ENCODE data around the gene UNC5C. TPM values are rescaled to one million over a fixed set of nuclear protein-coding genes. Genes with fewer than 3 reads are reported as not detected.

UNC5C gene
- total and polyA plus RNA-seq, 5 donors from 2014 or later: 0.01 to 0.13 TPM; not detected in 3

GRCh38 chr4:95256108-95256835, 292.5 kb downstream of the UNC5C start:
- no peak overlapping the region for H3K27ac ChIP-seq (ENCODE audit: insufficient read depth, low read length, poor library complexity, severe bottlenecking)
- Mint-ChIP-seq H3K4me3 (no peak overlapping the region), H3K36me3 (no peaks in the 10 kb centered on the region), H3K27me3 (no peaks in the 10 kb centered on the region), H3K27ac (no peak overlapping the region), H3K9me3 (peaks cover 0 to 3% (median 0%) of the 10 kb centered on the region in 7 donors), H3K4me1 (no peaks in the 10 kb centered on the region)
- no peaks in the 10 kb centered on the region for H3K27me3 ChIP-seq (ENCODE audit: control insufficient read depth, insufficient read depth, low read length)
- H3K36me3 ChIP-seq (ENCODE audit: control insufficient read depth, insufficient read depth, low read length): no peaks in the 10 kb centered on the region
- H3K4me3 ChIP-seq (ENCODE audit: low read depth, low read length): no peak overlapping the region
- no peak for ATAC-seq (ENCODE audit: low read depth in 2 of 2)
- no peaks in the 10 kb centered on the region for H3K9me3 ChIP-seq (ENCODE audit: control insufficient read depth in 2 of 2, low read length in 2 of 2)
- DNase-seq: no peak
- no peaks in the 10 kb centered on the region for H3K4me1 ChIP-seq (ENCODE audit: control insufficient read depth, insufficient read depth, low read length, poor library complexity, severe bottlenecking)

DNA sequence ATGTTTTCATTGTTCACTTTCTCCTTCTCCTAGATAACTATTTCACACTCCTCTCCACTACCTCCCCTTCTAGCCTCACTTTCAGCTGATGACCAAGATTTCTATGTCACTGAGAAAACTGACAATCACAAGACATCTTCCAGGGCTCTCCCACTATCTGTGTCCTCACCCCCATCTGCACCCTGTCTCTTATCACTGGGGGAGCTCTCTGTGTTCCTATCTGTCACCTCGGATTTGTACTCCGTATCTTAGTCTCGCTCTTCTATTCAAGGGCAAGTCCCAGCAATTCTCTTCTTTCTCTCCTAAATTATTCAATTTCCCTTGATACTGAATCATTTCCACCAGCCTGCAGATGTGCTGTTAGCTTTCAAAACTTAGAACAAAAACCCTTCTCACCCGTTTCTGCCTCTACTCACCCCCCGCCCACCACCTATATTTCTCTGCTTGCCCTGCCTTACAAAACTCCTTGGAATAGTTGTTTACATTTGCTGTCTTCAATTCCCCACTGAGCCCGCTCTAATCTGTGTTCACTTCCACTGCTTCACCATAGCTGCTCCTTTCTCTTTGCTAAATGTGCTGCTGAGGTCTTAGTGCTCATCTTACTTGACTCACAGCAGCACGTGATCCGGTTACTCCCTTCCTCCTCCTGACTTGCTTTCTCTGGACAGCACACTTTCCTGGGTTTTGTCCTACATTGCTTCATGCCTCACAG, 293.2 kb downstream of the UNC5C start:
- H3K4me1 ChIP-seq (ENCODE audit: control insufficient read depth, insufficient read depth, low read length, poor library complexity, severe bottlenecking): no peaks in the 10 kb centered on the region
- no peak overlapping the region for H3K27ac ChIP-seq (ENCODE audit: insufficient read depth, low read length, poor library complexity, severe bottlenecking)
- no peaks in the 10 kb centered on the region for H3K27me3 ChIP-seq (ENCODE audit: control insufficient read depth, insufficient read depth, low read length)
- H3K36me3 ChIP-seq (ENCODE audit: control insufficient read depth, insufficient read depth, low read length): no peaks in the 10 kb centered on the region
- Mint-ChIP-seq H3K4me1 (no peaks in the 10 kb centered on the region), H3K4me3 (no peak overlapping the region), H3K36me3 (no peaks in the 10 kb centered on the region), H3K9me3 (peaks cover 0 to 3% (median 0%) of the 10 kb centered on the region in 7 donors), H3K27ac (no peak overlapping the region), H3K27me3 (no peaks in the 10 kb centered on the region)
- no peak overlapping the region for H3K4me3 ChIP-seq (ENCODE audit: low read depth, low read length)
- H3K9me3 ChIP-seq (ENCODE audit: control insufficient read depth in 2 of 2, low read length in 2 of 2): no peaks in the 10 kb centered on the region
- DNase-seq: no peak
- no peak for ATAC-seq (ENCODE audit: low read depth in 2 of 2)

GRCh38 chr4:95251568-95251967, 297.2 kb downstream of the UNC5C start:
- H3K27me3 Mint-ChIP-seq: no peaks in the 10 kb centered on the region
- peaks cover 0 to 2% (median 0%) of the 10 kb centered on the region in 7 donors for H3K9me3 Mint-ChIP-seq
- no peak overlapping the region for H3K27ac Mint-ChIP-seq
- Histone ChIP-seq H3K4me3 (ENCODE audit: low read depth, low read length) (no peak overlapping the region), H3K36me3 (ENCODE audit: control insufficient read depth, insufficient read depth, low read length) (no peaks in the 10 kb centered on the region), H3K27me3 (ENCODE audit: control insufficient read depth, insufficient read depth, low read length) (no peaks in the 10 kb centered on the region), H3K9me3 (ENCODE audit: control insufficient read depth in 2 of 2, low read length in 2 of 2) (no peaks in the 10 kb centered on the region), H3K27ac (ENCODE audit: insufficient read depth, low read length, poor library complexity, severe bottlenecking) (no peak overlapping the region), H3K4me1 (ENCODE audit: control insufficient read depth, insufficient read depth, low read length, poor library complexity, severe bottlenecking) (no peaks in the 10 kb centered on the region)
- ATAC-seq (ENCODE audit: low read depth in 2 of 2): no peak
- H3K4me3 Mint-ChIP-seq: no peak overlapping the region
- H3K4me1 Mint-ChIP-seq: no peaks in the 10 kb centered on the region
- DNase-seq: no peak
- no peaks in the 10 kb centered on the region for H3K36me3 Mint-ChIP-seq

- DNase-seq: no peak
- Histone ChIP-seq H3K4me3 (ENCODE audit: low read depth, low read length) (no peak overlapping the region), H3K4me1 (ENCODE audit: control insufficient read depth, insufficient read depth, low read length, poor library complexity, severe bottlenecking) (no peaks in the 10 kb centered on the region), H3K27me3 (ENCODE audit: control insufficient read depth, insufficient read depth, low read length) (no peaks in the 10 kb centered on the region), H3K27ac (ENCODE audit: insufficient read depth, low read length, poor library complexity, severe bottlenecking) (no peak overlapping the region), H3K36me3 (ENCODE audit: control insufficient read depth, insufficient read depth, low read length) (no peaks in the 10 kb centered on the region), H3K9me3 (ENCODE audit: control insufficient read depth in 2 of 2, low read length in 2 of 2) (no peaks in the 10 kb centered on the region)
- no peaks in the 10 kb centered on the region for H3K4me1 Mint-ChIP-seq
- peaks cover 0 to 2% (median 0%) of the 10 kb centered on the region in 7 donors for H3K9me3 Mint-ChIP-seq
- no peaks in the 10 kb centered on the region for H3K36me3 Mint-ChIP-seq
- H3K4me3 Mint-ChIP-seq: no peak overlapping the region
- no peak overlapping the region for H3K27ac Mint-ChIP-seq
- no peaks in the 10 kb centered on the region for H3K27me3 Mint-ChIP-seq
- ATAC-seq (ENCODE audit: low read depth in 2 of 2): no peak
Measured at GRCh38 chr4:95250544-95251137, 298.1 kb downstream of the UNC5C start.

GRCh38 chr4:95249426-95250021, 299.2 kb downstream of the UNC5C start:
- Mint-ChIP-seq H3K27ac (no peak overlapping the region), H3K4me1 (no peaks in the 10 kb centered on the region), H3K9me3 (peaks cover 0 to 2% (median 0%) of the 10 kb centered on the region in 7 donors), H3K27me3 (no peaks in the 10 kb centered on the region), H3K4me3 (no peak overlapping the region), H3K36me3 (no peaks in the 10 kb centered on the region)
- Histone ChIP-seq H3K27me3 (ENCODE audit: control insufficient read depth, insufficient read depth, low read length) (no peaks in the 10 kb centered on the region), H3K27ac (ENCODE audit: insufficient read depth, low read length, poor library complexity, severe bottlenecking) (no peak overlapping the region), H3K4me1 (ENCODE audit: control insufficient read depth, insufficient read depth, low read length, poor library complexity, severe bottlenecking) (no peaks in the 10 kb centered on the region), H3K9me3 (ENCODE audit: control insufficient read depth in 2 of 2, low read length in 2 of 2) (no peaks in the 10 kb centered on the region), H3K4me3 (ENCODE audit: low read depth, low read length) (no peak overlapping the region), H3K36me3 (ENCODE audit: control insufficient read depth, insufficient read depth, low read length) (no peaks in the 10 kb centered on the region)
- ATAC-seq (ENCODE audit: low read depth in 2 of 2): no peak
- DNase-seq: no peak

GRCh38 chr4:95248720-95249425, 299.9 kb downstream of the UNC5C start:
- Histone ChIP-seq H3K4me1 (ENCODE audit: control insufficient read depth, insufficient read depth, low read length, poor library complexity, severe bottlenecking) (no peaks in the 10 kb centered on the region), H3K27ac (ENCODE audit: insufficient read depth, low read length, poor library complexity, severe bottlenecking) (no peak overlapping the region), H3K4me3 (ENCODE audit: low read depth, low read length) (no peak overlapping the region), H3K27me3 (ENCODE audit: control insufficient read depth, insufficient read depth, low read length) (no peaks in the 10 kb centered on the region), H3K9me3 (ENCODE audit: control insufficient read depth in 2 of 2, low read length in 2 of 2) (no peaks in the 10 kb centered on the region), H3K36me3 (ENCODE audit: control insufficient read depth, insufficient read depth, low read length) (no peaks in the 10 kb centered on the region)
- Mint-ChIP-seq H3K9me3 (peaks cover 0 to 2% (median 0%) of the 10 kb centered on the region in 7 donors), H3K36me3 (no peaks in the 10 kb centered on the region), H3K4me1 (no peaks in the 10 kb centered on the region), H3K4me3 (no peak overlapping the region), H3K27me3 (no peaks in the 10 kb centered on the region), H3K27ac (no peak overlapping the region)
- DNase-seq (no peak), ATAC-seq (ENCODE audit: low read depth in 2 of 2) (no peak)

- H3K4me1 Mint-ChIP-seq: no peaks in the 10 kb centered on the region
- H3K27me3 Mint-ChIP-seq: no peaks in the 10 kb centered on the region
- no peak overlapping the region for H3K27ac Mint-ChIP-seq
Measured at GRCh38 chr4:95243892-95244291, 304.9 kb downstream of the UNC5C start.

More at GRCh38 chr4:95243892-95244291, 304.9 kb downstream of the UNC5C start:
- no peak for DNase-seq
- H3K4me3 Mint-ChIP-seq: no peak overlapping the region
- H3K9me3 ChIP-seq (ENCODE audit: control insufficient read depth in 2 of 2, low read length in 2 of 2): no peaks in the 10 kb centered on the region
- ATAC-seq (ENCODE audit: low read depth in 2 of 2): no peak
- H3K4me3 ChIP-seq (ENCODE audit: low read depth, low read length): no peak overlapping the region
- H3K27ac ChIP-seq (ENCODE audit: insufficient read depth, low read length, poor library complexity, severe bottlenecking): no peak overlapping the region
- H3K36me3 Mint-ChIP-seq: no peaks in the 10 kb centered on the region
- no peaks in the 10 kb centered on the region for H3K27me3 ChIP-seq (ENCODE audit: control insufficient read depth, insufficient read depth, low read length)
- H3K36me3 ChIP-seq (ENCODE audit: control insufficient read depth, insufficient read depth, low read length): no peaks in the 10 kb centered on the region
- no peaks in the 10 kb centered on the region for H3K4me1 ChIP-seq (ENCODE audit: control insufficient read depth, insufficient read depth, low read length, poor library complexity, severe bottlenecking)
- peaks cover 0 to 4% (median 0%) of the 10 kb centered on the region in 7 donors for H3K9me3 Mint-ChIP-seq
